Measurements from ENCODE around the gene IL12RB2.

DNA sequence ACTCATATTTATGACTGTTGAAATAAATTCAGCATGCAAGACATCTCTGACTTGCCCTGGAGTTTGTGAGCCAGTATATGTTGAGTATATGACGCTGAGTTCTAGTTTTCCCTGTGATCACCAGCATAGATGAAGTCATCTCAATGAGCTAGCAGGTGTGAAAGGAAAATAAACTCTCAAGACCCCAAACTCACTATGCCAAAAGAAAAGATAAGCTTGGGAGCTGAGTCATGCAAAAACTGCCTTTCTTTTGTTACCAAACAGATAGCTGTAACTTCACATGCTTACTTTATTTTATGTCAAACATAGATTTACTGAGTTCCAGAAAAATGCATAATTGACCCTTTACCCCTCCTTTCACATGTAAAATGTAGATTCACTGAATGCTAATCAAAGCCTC lies 69.6 kb downstream of the IL12RB2 start:
- no peak for TF ChIP-seq CTCF (IDR thresholded peaks at IDR 0.05)
- no peak for TF ChIP-seq EZH2 (IDR thresholded peaks at IDR 0.05; ENCODE audit: borderline replicate concordance, insufficient read depth, low read depth, low read length, poor library complexity, severe bottlenecking)
